ENCODE data around the gene SPIRE1.
"Not testable (repeated sequence)": the region's sequence is repeated elsewhere in the genome, so short reads cannot be mapped to it uniquely, and the experiment has no call there.

Gene SPIRE1

DNA sequence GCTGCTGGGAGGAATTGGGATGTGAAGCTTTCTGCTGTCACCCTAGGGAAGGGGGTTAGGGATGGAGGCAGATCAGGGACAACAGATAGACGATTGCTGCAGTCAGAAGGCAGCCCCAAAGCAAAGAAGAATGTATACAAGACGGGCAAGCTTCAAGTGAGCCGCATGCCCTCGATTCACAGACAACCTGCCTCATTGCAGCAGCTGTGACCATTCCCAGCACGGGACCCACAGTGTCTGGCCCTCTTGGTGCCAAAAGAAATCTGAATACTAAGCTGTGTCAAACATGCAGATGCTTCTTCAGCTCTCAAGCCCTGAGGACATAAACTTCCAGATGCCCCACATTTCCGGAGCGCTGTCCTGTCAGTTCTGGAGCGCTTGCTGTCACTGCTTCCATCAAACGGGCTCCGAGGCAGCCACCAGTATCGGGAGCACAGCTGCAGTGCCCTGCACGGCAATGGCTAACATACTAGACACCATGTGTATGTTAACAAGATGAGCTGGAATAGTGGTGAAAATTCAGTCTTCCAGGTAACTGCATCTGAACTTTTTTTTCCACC, 216.4 kb downstream of the SPIRE1 start:
- no peak for FAIRE-seq

DNA sequence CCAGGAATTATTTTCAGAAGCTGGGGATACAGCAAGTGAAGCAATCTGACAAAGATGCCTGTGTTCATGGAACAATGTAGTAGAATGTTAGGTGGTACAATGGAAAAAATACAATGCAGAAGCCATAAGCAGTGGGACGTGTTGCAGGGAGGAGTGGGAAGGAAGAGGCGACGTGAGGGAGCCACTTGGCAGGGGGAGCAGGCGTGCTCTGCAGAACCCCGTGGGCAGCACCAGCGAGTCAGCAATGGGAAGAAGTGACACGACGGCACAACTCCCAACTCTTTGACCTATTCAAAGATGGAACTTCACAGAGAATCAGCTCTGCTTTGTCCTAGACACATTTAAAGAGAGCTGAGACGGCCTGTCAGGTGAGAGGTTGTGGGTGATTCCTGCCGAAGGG, 219.7 kb downstream of the SPIRE1 start:
- no peak for FAIRE-seq

DNA sequence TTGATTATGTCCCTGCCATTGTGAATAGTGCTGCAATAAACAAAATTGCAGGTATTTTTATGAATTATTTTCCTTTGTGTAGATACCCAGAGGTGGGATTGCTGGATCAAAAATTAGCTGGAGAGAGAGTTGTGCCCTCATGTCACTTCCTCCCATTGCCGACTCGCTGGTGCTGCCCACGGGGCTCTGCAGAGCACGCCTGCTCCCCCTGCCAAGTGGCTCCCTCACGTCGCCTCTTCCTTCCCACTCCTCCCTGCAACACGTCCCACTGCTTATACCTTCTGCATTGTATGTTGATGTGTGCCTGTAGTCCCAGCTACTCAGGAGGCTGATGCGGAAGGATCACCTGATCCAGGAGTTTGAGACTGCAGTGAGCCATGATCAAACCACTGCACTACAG, 222.0 kb downstream of the SPIRE1 start:
- no peak for FAIRE-seq

DNA sequence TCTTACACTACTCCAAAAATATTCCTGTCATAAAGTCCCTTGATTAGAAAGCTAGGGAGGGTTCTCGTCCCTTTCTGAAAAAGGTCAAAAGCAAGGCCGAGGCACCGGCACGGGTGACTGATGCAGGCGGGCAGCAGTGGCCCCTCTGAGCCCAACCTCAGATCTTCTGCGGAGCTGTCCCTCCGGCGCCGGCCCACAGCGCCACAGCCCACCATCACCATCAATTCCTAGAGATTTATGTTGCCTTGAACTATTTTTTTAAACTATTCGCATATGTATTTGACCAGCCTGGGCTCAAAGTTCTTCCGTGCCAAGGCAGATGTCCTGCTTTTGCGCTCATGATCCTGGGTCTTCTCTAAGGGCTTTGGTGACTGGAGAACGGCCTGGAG, 223.4 kb downstream of the SPIRE1 start:
- FAIRE-seq: no peak

DNA sequence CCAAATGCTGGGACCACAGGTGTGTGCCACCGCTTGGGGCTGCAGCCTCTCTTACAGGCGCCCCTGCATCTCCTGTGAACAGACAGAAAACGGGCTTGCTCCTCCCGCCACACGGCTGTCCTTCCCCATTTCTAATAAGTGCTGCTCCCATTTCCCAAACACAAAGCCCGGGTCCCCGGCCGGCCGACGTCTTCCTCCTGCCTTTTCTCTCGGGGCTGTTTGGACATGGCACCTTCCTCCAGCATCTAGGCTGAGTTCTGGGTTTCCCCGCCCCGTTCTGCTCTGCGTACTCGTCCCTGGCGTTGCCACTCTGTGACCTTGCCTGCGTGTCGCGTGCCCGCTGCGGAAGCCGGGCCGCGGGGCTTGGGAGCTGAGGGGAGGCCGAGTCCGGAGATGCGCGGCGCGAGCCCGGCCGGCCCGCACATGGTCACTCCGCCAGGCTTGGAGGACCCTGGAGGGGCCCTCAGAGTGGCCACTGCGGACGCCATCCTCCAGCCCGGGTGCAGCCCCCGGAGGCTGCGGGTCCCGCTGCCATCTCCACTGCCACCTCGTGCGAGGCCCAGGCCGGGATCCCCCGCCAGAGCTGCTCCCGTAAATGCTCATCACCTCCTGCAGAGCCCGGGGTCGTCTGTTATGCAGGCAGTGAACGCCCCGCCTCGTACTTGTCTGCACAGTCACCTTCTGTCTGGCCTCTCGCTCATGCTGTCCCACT, 223.9 kb downstream of the SPIRE1 start:
- FAIRE-seq: no peak

DNA sequence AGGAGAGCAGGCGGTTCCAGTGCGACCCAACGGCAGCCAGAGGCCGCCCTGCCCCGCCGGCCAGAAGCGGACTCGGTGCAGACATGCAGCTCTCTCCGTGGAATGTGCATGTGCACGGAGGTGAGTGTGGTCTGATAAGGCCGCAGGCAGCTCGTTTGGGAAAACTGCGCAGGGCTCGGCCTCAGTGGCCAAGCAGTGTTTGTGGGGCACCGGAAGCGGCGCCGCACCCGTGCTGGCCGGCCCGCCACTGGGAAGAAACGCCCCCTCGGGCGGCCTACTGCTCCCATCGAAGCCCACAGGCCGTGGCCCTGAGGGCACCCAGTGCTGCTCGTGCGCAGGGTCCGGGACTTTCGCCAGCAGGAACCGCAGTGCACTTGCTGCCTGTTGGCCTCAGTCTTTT, 225.0 kb downstream of the SPIRE1 start:
- no peak for FAIRE-seq

DNA sequence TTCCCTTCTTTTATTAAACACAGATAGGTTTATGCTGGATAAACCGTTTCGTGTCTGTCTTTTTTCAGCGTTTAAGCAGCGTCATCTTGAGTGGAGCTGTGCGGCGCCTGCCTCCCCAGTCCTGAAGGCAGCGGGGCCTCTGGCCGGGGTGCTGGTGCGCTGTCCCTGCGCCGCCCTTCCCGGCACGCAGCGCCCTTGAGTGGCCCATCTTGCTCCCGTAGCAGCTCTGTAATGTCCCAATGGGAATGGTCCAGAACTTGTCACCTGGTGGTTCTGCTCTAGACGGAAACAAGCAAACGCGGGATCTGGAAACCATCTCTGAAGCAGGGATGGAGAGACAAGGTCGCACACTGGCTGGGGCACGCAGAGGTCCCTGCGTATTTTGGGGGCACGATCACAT, 225.7 kb downstream of the SPIRE1 start:
- FAIRE-seq: no peak

DNA sequence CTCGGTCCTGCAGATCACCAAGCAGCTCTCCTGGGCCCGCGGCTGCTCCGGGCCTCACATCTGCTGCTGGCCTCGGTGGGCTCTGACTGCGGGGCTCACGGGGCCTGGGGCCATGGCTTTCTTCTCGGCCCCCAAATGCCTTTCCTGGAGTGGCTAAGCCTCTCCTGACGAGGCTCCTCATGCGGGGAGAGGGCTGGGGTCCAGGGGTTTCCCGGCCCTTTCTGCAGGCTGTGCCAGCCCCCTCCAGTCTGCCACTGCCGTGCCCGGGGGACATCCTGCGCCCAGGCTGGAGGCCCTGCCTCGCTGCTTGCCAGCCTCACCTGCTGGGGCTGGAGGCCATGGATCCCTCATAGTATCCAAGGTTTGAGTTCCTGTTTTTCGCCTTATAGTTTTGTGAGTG, 226.3 kb downstream of the SPIRE1 start:
- FAIRE-seq: no peak

DNA sequence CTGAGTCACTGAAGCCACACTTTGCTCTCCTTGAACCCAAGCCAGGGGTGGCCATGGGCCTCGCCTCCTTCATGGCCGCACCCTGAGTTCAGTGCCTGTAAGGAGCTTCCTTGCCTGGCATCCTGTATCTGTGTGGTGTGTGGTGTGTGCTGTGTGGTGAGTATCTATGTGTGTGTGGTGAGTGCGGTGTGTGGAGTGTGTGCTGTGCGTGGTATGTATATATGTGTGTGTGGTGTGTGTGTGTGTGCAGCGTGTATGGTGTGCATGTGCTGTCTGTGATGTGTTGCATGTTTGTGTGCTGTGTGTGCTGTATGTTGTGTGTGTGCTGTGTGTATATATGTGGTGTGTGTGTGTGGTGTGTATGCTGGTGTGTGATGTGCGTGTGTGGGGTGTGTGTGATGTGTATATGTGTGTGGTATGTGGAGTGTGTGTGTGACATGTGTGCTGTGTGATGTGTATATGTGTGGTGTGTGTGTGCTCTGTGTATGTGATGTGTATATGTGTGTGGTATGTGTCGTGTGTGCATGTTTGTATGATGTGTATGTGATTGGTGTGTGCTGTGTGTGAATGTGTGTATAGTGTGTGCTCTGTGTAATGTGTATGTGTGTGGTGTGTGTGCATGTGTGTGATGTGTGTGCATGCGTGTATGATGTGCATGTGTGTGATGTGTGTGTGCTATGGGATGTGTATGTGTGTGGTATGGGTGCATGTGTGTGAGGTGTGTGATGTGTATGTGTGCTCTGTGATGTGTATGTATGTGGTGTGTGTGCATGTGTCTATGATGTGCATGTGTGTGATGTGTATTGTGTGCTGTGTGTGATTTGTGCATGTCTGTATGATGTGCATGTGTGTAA, 227.5 kb downstream of the SPIRE1 start:
- FAIRE-seq: no peak

DNA sequence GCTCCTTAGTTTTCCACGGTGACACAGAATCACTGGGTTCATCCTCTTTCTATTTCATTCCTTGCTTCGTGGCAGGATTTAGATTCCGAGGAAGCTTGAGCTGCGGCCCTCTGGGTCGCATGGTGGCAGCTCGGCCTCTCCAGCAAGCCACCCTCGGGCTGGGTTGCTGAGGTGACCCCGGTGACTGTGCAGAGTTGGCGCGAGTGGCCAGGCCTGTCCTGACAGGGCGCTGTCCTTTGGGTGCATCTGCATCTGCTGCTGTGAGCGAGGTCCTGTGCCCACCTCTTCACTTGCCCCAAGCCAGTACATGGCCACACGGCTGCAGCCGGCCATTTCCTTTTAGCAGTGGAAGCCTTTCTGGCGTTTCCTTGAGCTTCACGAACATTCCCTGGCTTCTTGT, 228.4 kb downstream of the SPIRE1 start:
- no peak for FAIRE-seq

DNA sequence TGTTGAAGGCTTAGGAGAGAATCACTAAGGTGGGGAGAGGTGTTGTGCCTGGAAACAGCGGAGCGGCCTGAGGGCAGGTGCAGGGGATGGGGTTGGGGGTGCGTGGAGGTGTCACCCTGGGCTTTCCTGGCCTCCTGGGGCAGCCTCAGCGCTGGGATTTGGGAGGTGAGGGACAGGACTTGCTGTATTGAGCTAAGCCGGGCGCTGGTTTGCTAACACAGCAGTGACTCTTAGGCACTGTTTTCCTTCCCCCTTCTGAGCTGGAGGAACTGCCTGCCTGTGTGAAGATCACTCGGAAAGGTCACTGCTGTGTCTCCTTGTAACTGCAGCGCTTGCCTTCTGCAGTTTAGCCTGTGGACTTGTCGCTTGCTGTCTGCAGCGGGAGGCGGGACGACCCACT, 229.0 kb downstream of the SPIRE1 start:
- FAIRE-seq: no peak

DNA sequence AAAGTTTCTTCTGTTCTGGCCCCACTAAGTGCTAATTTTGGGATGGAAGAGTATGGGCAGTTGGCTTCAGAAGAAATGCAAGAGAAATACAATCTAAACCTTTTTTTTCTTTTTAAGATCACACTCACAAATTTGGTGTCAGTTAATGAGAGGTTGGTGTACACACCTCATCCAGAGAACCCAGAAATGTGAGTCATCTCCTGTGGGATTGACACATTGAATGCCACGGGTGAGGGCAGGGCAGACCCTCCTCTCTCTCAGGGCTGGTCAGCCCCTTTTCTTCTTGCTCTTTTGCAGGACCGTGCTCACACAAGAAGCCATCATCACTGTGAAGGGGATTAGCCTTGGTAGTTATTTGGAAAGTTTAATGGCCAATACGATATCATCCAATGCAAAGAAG, 231.0 kb downstream of the SPIRE1 start:
- no peak for FAIRE-seq

DNA sequence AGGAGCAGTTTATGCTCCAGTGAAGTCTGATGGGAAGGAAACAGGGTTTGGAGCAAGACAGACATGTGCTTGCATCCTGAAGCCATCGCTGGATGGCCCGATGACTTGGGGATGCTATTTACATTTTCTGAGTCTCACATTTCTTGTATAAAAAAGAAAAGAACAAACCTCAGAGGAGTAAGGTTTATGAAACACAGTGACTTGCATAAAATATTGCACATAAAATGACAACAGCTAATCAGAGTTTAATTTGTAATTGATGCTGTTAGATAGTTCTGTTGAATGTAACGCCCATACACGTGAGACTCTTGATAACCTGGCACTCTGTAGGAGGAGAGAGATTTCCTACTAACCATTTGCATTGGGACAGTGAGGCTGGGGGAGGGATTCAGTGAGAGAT, 233.7 kb downstream of the SPIRE1 start:
- no peak for FAIRE-seq

DNA sequence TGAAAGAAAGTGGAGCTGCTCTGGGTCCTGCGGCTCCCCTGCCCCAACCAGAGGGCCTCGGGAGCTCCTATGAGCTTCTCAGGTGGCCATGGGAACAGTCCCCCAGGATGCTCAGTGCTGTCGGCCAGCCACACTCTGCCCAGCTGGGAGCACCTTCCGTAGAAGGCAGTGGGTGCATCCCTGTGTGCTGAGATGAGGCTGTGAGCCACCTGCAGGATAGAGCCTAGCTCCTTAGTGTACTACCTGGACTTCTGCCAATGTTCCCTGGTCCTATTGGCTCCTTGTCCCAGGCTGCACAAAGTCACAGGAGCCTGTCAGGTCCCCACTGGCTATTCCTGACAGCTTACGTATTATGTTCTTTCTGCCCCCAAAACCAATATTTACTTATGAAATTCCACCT, 234.1 kb downstream of the SPIRE1 start:
- FAIRE-seq: no peak

DNA sequence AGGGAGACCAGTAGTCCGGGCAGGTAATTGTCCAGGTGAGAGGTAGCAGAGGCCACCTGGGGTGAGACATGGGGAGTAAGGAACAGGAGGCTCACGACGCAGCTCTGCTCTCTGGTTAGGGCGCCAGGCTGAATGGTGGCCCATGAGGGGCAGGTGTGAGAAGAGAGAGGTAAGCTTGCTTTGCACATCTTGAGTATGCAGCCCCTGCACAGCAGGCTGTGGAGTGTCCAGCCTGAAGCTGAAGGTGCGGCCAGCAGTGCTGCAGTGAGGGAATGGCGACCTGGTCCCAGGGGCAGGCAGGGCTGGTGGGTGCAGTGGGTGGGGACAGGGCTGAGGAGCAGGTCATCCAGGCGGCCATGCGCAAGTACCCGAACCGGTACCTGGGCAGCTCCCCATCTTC, 234.5 kb downstream of the SPIRE1 start:
- no peak for FAIRE-seq

DNA sequence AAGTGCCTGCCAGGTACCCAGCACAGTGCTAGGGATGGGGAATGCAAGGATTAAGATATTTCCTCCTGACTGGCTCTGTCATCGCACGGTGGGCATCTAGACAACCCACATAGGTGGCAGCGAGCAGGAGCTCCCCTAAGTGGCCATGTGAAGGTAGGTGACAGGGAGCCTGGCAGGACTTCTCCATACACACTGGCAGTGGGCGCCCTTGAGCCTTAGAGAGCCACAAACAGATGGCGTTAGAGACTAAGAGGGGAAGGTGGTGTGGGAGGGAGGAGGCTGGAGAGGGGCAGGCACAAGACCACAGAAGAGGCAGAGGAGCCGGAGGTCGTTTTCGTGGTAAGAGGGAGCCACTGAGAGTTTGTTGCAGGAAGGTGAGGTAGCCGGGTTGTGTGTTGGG, 235.0 kb downstream of the SPIRE1 start:
- no peak for FAIRE-seq

DNA sequence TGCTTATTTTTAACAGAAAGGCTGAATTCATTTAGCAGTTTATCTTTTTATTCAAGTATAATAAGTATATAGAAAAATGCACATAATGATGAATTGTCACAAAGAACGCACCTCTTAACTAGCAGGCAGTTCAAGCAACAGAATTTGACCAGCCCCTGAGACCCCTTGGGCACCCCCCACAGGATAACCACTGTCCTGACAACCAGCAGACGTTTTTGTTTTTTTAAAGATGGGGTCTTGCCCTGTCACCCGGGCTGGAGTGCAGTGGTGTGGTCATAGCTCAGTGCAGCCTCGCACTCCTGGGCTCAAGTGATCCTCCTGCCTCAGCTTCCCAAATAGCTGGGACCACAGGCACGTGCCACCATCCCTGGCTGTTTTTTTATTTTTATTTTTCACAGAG, 236.2 kb downstream of the SPIRE1 start:
- no peak for FAIRE-seq

DNA sequence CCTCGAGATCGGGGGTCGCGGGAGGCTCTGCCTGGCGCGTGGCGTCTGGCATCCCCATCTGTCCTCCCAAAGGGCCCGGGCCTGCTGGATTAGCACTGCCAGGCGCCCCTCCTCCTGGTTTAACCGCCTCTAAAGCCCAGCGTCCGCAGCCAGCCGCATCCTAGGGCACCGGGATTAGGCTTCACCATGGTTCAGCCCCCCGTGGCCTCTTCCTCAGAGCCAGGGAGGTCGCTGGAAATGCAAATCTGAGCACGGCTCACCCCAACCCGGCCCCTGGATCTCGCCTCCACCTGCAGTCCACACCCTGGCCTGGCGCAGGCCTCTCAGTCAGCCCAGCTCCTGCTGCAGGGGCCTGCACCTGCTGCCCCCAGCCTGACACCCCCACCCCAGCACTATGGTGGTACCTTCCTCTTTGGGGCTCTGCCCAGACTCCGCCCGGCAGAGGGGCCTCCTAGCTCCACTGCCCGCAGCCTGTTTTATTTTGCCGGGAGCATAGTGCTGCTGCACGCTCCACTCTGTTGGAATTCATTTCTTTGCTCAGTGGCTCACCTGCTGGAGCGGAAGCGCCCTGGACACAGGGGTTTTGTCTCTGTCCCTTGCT, 237.0 kb downstream of the SPIRE1 start:
- FAIRE-seq: no peak

DNA sequence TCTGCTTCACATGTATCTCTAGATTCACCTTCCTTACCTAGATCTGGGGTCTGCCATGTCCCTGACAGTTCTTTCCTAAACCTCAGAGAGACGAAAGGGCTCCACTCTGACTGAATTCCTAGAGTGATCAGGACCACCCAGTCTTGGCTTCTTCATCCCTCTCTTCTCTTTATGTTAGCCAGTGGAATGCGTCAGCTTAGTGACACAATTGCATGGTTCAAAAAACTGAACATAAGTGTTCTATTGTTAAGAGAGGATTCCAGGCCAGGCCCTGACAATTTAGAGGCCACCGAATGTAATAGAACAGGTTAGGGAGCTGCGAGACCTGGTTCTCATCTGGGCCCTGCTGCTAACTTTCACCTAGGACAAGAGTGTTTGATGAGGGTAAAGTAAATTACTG, 240.2 kb downstream of the SPIRE1 start:
- FAIRE-seq: no peak

DNA sequence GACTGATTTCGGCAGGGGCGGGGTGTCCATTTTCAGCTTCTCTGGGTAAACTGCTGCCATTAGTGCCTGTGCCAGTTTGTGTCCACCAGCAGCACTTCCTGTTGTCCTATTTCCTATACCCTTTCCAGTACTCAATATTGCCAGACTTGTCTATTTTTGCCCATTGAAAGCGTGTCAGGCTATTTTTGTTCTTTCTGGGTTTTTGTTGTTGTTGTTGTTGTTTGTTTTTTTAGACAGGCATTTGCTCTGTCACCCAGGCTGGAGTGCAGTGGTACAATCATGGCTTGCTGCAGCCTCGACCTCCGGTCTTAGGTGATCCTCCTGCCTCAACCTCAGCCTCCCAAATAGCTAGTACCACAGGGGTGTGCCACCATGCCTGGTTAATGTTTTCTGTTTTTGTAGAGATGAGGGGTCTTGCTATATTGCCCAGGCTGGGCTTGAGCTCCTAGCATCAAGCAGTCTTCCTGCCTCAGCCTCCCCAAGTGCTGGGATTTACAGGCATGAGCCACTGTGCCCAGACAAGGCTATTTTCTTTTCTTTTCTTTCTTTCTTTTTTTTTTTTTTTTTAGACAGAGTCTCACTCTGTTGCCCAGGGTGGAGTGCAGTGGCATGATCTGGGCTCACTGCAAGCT, 241.7 kb downstream of the SPIRE1 start:
- FAIRE-seq: no peak

DNA sequence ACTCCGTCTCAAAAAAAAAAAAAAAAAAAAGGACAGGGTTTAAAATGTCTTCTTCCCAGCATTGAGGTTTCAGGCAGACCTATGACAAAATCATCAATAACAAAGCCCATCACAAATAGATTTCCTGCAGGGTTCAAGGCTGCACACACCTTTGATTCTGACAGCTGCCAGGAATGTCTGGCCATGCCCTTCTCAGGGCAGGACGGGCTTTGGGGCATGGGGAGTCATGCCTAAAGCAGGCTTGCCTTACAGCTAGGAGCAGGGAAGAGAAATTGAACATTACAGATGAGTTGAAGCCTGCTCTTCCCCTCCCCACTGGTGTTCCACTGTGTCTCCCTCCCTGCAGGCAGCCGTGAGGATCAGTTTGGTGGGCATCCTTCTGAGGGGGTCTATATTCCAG, 246.5 kb downstream of the SPIRE1 start:
- FAIRE-seq: no peak

DNA sequence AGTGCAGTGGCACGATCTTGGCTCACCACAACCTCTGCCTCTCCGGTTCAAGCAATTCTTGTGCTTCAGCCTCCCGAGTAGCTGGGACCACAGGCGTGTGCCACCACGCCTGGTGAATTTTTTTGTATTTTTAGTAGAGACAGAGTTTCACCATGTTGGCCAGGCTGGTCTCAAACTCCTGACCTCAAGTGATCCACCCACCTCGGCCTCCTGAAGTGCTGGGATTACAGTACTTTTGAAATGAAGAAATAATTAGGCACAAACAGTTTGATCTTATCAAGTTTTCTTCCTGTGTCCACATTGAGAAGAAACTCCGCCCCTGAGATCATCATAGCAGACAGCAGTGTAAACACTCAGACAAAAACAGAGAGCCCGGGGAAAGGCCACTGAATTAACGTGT, 247.2 kb downstream of the SPIRE1 start:
- not testable (repeated sequence) for FAIRE-seq

DNA sequence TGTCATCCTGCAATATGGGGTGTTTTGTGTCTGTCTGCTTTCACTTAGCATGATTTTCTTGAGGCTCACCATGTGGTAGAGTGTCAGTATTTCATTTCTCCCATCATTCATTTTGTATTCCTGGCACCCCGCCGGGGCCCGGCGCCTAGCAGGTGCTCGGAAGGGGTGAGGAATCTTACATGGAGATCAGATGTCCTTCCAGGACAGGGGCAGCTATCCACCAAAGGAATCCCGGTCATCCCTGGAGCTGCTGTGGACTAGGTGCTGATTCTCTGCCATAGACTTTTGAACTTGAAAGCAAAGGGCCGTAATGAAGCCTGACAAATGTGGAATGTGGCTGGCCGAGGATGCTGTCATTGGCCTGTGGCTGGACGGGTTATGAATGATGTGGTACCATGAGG, 247.8 kb downstream of the SPIRE1 start:
- FAIRE-seq: no peak

Measured in endometrium (tissue), 2 donors.